ENCODE measurements around the gene P2RY6.

P2RY6 gene

DNA sequence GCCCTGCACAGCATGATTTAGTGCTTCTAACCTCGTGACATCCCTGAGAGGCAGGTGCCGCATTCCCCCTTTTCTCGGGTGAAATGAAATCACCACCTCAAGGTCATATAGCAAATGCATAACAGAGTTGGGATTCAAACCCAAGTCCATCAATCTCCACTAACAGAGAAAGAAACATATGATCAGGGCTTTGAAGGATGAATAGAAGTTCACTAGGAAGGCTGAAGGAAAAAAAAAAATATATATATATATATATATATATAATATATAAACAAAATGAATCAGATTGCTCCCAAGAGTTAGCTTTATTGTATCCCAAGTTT, 23.8 kb downstream of the P2RY6 start:
- H3K9me3 ChIP-seq (ENCODE audit: control insufficient read depth, low read length): no peaks in the 10 kb centered on the region
- DNase-seq: no peak
- no peaks in the 10 kb centered on the region for H3K27me3 ChIP-seq (replicated peaks; ENCODE audit: control insufficient read depth, insufficient read depth, low read length, poor library complexity, severe bottlenecking)
- no peak overlapping the region for H3K27ac ChIP-seq (ENCODE audit: insufficient read depth, low read length, poor library complexity, severe bottlenecking)
- no peaks in the 10 kb centered on the region for H3K4me1 ChIP-seq (ENCODE audit: control insufficient read depth, insufficient read depth, low read length, poor library complexity, severe bottlenecking)
- no peak overlapping the region for H3K4me3 ChIP-seq (ENCODE audit: insufficient read depth, low read depth, low read length, poor library complexity, severe bottlenecking)
- H3K36me3 ChIP-seq (ENCODE audit: control insufficient read depth, insufficient read depth, low read length): no peaks in the 10 kb centered on the region

DNA sequence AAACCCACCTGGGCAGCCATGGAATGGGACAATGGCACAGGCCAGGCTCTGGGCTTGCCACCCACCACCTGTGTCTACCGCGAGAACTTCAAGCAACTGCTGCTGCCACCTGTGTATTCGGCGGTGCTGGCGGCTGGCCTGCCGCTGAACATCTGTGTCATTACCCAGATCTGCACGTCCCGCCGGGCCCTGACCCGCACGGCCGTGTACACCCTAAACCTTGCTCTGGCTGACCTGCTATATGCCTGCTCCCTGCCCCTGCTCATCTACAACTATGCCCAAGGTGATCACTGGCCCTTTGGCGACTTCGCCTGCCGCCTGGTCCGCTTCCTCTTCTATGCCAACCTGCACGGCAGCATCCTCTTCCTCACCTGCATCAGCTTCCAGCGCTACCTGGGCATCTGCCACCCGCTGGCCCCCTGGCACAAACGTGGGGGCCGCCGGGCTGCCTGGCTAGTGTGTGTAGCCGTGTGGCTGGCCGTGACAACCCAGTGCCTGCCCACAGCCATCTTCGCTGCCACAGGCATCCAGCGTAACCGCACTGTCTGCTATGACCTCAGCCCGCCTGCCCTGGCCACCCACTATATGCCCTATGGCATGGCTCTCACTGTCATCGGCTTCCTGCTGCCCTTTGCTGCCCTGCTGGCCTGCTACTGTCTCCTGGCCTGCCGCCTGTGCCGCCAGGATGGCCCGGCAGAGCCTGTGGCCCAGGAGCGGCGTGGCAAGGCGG, 24.5 kb downstream of the P2RY6 start:
- no peak overlapping the region for H3K27ac ChIP-seq (ENCODE audit: insufficient read depth, low read length, poor library complexity, severe bottlenecking)
- H3K4me1 ChIP-seq (ENCODE audit: control insufficient read depth, insufficient read depth, low read length, poor library complexity, severe bottlenecking): no peaks in the 10 kb centered on the region
- H3K4me3 ChIP-seq (ENCODE audit: insufficient read depth, low read depth, low read length, poor library complexity, severe bottlenecking): no peak overlapping the region
- no peaks in the 10 kb centered on the region for H3K27me3 ChIP-seq (replicated peaks; ENCODE audit: control insufficient read depth, insufficient read depth, low read length, poor library complexity, severe bottlenecking)
- H3K9me3 ChIP-seq (ENCODE audit: control insufficient read depth, low read length): no peaks in the 10 kb centered on the region
- DNase-seq: no peak
- H3K36me3 ChIP-seq (ENCODE audit: control insufficient read depth, insufficient read depth, low read length): no peaks in the 10 kb centered on the region

DNA sequence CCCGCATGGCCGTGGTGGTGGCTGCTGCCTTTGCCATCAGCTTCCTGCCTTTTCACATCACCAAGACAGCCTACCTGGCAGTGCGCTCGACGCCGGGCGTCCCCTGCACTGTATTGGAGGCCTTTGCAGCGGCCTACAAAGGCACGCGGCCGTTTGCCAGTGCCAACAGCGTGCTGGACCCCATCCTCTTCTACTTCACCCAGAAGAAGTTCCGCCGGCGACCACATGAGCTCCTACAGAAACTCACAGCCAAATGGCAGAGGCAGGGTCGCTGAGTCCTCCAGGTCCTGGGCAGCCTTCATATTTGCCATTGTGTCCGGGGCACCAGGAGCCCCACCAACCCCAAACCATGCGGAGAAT, 25.1 kb downstream of the P2RY6 start:
- H3K9me3 ChIP-seq (ENCODE audit: control insufficient read depth, low read length): no peaks in the 10 kb centered on the region
- DNase-seq: no peak

DNA sequence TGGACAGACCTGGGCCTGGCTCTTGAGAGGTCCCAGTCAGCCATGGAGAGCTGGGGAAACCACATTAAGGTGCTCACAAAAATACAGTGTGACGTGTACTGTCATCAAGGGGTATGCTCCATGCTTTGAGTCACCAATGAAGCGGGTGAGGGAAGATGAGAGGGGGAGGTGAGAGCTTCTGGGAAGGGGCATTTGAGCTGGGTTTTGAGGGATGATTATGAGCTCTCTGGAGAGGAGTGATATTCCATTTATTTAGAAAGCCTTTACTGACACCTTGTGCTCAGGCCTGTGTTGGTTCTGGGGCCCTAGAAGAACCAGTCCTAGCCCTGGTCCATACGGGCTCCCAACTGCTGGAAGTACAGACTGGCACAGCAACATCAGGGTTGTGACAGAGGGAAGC, 25.6 kb downstream of the P2RY6 start:
- Histone ChIP-seq H3K27me3 (replicated peaks; ENCODE audit: control insufficient read depth, insufficient read depth, low read length, poor library complexity, severe bottlenecking) (no peaks in the 10 kb centered on the region), H3K4me3 (ENCODE audit: insufficient read depth, low read depth, low read length, poor library complexity, severe bottlenecking) (no peak overlapping the region), H3K4me1 (ENCODE audit: control insufficient read depth, insufficient read depth, low read length, poor library complexity, severe bottlenecking) (no peaks in the 10 kb centered on the region), H3K9me3 (ENCODE audit: control insufficient read depth, low read length) (no peaks in the 10 kb centered on the region), H3K36me3 (ENCODE audit: control insufficient read depth, insufficient read depth, low read length) (no peaks in the 10 kb centered on the region), H3K27ac (ENCODE audit: insufficient read depth, low read length, poor library complexity, severe bottlenecking) (no peak overlapping the region)
- DNase-seq: no peak

More for the DNA sequence above, 25.1 kb downstream of the P2RY6 start:
- no peaks in the 10 kb centered on the region for H3K36me3 ChIP-seq (ENCODE audit: control insufficient read depth, insufficient read depth, low read length)
- H3K27ac ChIP-seq (ENCODE audit: insufficient read depth, low read length, poor library complexity, severe bottlenecking): no peak overlapping the region
- no peak overlapping the region for H3K4me3 ChIP-seq (ENCODE audit: insufficient read depth, low read depth, low read length, poor library complexity, severe bottlenecking)
- no peaks in the 10 kb centered on the region for H3K4me1 ChIP-seq (ENCODE audit: control insufficient read depth, insufficient read depth, low read length, poor library complexity, severe bottlenecking)
- H3K27me3 ChIP-seq (replicated peaks; ENCODE audit: control insufficient read depth, insufficient read depth, low read length, poor library complexity, severe bottlenecking): no peaks in the 10 kb centered on the region

DNA sequence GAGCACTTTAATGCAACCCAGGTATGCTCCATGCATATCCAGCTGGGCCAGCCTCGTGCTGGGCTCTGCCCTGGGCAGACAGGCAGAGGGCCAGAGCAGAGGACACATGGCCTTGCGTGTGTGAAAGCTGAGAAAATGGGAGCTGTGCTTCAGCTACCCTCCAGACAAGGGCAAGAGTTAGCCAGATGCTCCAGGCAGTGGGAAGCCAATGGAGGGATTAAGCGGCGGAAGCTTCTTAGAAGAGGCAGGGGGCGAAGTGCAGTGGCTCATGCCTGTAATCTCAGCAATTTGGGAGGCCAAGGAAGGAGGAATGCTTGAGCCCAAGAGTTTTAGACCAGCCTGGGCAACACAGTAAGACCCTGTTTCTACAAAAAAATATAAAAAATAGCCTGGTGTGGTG, 26.1 kb downstream of the P2RY6 start:
- H3K9me3 ChIP-seq (ENCODE audit: control insufficient read depth, low read length): no peaks in the 10 kb centered on the region
- H3K4me1 ChIP-seq (ENCODE audit: control insufficient read depth, insufficient read depth, low read length, poor library complexity, severe bottlenecking): no peaks in the 10 kb centered on the region
- H3K36me3 ChIP-seq (ENCODE audit: control insufficient read depth, insufficient read depth, low read length): no peaks in the 10 kb centered on the region
- no peaks in the 10 kb centered on the region for H3K27me3 ChIP-seq (replicated peaks; ENCODE audit: control insufficient read depth, insufficient read depth, low read length, poor library complexity, severe bottlenecking)
- DNase-seq: no peak
- no peak overlapping the region for H3K27ac ChIP-seq (ENCODE audit: insufficient read depth, low read length, poor library complexity, severe bottlenecking)
- H3K4me3 ChIP-seq (ENCODE audit: insufficient read depth, low read depth, low read length, poor library complexity, severe bottlenecking): no peak overlapping the region

DNA sequence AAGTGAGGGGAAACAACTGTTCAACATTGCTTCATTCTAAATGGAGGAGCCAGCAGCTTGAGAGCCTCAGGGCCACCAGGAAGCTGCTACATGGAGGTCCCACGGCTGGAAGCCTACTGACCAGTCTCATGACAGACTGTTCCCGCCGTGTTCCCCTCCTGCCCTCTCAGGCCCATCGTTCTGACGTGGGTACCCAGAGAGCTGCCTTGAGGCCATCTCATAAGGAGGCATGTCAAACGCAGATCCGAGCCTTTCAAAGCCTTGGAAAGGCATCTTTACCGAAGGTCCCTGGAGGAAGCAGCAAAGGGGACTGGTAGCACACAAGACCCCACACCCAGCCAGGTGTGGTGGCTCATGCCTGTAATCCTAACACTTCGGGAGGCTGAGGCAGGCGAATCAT, 27.6 kb downstream of the P2RY6 start:
- Histone ChIP-seq H3K27ac (ENCODE audit: insufficient read depth, low read length, poor library complexity, severe bottlenecking) (no peak overlapping the region), H3K4me3 (ENCODE audit: insufficient read depth, low read depth, low read length, poor library complexity, severe bottlenecking) (no peak overlapping the region), H3K9me3 (ENCODE audit: control insufficient read depth, low read length) (no peaks in the 10 kb centered on the region)

DNA sequence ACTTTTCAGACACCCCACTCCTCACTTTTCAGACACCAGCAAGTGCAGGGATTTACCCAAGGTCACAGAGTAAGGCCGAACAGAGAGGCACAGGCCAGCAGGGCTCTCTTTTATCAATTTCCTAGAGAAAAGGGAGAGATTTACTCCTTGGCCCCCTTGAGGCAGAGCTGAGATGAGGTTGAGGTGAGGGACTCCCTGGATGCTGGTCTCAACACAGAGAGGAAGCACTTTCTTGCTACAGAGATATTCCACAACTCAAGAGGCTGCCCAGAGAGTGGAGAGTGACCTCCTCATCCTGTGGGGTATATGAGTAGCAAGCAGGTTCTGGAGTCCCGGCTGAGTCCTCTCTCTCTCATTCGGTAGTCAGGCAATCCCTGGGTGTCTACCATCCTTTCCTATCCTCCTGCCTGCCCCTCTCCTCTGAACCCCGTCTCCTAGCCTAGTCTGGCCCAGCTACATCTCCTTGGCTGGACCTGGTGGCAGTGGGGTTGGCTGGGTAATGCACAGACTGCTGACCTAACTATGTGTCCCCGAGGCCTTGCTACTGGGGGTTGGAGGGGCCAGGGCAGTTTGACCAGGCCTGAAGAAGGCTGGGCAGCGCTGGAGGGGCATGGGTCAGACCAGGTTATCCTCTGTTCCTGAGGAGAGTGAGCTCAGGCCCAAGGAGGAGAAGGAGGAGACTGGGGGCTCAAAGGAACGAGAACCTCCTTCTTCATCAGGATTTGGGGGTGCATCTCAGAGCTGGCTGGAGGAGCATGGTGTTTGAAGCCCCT, 34.1 kb downstream of the P2RY6 start:
- H3K4me3 ChIP-seq (ENCODE audit: insufficient read depth, low read depth, low read length, poor library complexity, severe bottlenecking): no peak overlapping the region
- no peak overlapping the region for H3K27ac ChIP-seq (ENCODE audit: insufficient read depth, low read length, poor library complexity, severe bottlenecking)

More for the DNA sequence above, 27.6 kb downstream of the P2RY6 start:
- Histone ChIP-seq H3K27me3 (replicated peaks; ENCODE audit: control insufficient read depth, insufficient read depth, low read length, poor library complexity, severe bottlenecking) (no peaks in the 10 kb centered on the region), H3K36me3 (ENCODE audit: control insufficient read depth, insufficient read depth, low read length) (no peaks in the 10 kb centered on the region), H3K4me1 (ENCODE audit: control insufficient read depth, insufficient read depth, low read length, poor library complexity, severe bottlenecking) (no peaks in the 10 kb centered on the region)
- no peak for DNase-seq

DNA sequence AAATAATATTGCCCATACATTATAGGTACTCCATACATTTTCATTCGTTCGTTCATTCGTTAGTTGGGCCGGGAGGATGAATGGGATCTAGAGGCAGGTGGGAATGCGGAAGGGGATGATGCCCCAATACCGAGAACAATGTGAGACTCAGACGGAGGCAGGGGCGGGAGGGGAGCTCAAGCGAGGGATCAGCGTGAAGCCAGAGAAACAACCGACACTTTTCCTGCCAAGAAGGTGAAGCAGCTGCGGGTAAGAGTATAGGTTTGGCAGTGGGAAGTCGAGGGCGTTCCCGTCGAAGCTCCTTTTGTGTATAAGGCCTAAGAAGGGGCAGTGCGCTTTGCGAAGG, 34.8 kb downstream of the P2RY6 start:
- H3K27ac ChIP-seq (ENCODE audit: insufficient read depth, low read length, poor library complexity, severe bottlenecking): no peak overlapping the region
- peaks cover 19% of the 10 kb centered on the region for H3K27me3 ChIP-seq (replicated peaks; ENCODE audit: control insufficient read depth, insufficient read depth, low read length, poor library complexity, severe bottlenecking)
- DNase-seq: no peak
- peak overlapping the region; percentile 73 for H3K4me3 ChIP-seq (ENCODE audit: insufficient read depth, low read depth, low read length, poor library complexity, severe bottlenecking)
- peaks cover 15% of the 10 kb centered on the region for H3K4me1 ChIP-seq (ENCODE audit: control insufficient read depth, insufficient read depth, low read length, poor library complexity, severe bottlenecking)
- no peaks in the 10 kb centered on the region for H3K36me3 ChIP-seq (ENCODE audit: control insufficient read depth, insufficient read depth, low read length)
- H3K9me3 ChIP-seq (ENCODE audit: control insufficient read depth, low read length): no peaks in the 10 kb centered on the region

More for the DNA sequence above, 34.1 kb downstream of the P2RY6 start:
- no peaks in the 10 kb centered on the region for H3K9me3 ChIP-seq (ENCODE audit: control insufficient read depth, low read length)
- peaks cover 15% of the 10 kb centered on the region for H3K4me1 ChIP-seq (ENCODE audit: control insufficient read depth, insufficient read depth, low read length, poor library complexity, severe bottlenecking)
- no peaks in the 10 kb centered on the region for H3K36me3 ChIP-seq (ENCODE audit: control insufficient read depth, insufficient read depth, low read length)
- peaks cover 19% of the 10 kb centered on the region for H3K27me3 ChIP-seq (replicated peaks; ENCODE audit: control insufficient read depth, insufficient read depth, low read length, poor library complexity, severe bottlenecking)
- DNase-seq: no peak

DNA sequence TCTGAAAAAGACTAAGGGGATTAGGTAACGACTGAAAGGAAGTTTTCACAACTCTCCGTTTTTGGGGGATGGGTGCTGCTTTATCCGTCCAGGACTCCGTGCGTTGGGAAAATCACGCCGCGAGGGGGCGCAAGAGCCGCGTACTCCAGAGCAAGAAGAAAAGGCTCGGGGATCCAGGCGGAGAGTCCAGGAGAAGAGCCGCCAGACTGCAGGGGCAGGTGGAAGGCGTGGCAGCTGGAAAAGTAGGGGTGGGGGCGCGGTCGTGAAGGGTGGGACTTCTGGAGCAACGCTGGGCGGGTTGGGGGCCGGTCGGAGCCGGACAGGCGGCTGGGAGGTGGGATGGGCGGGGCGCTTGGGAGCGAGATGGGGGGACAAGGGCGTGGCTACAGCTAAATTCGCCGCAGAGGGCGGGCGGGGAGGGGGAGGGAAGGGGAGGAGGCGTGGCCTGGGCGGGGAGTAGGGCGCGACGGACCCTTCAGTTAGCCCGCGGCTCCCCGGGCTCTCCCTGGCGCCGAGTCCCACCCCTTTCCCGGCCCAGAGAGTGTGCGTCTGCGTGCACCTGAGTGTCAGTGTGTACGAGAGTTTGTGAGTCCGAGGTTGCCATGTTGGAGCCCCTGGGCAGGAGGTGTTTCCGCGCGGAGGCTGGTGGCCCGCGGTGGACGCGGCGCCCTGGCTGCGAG, 35.3 kb downstream of the P2RY6 start:
- H3K4me1 ChIP-seq (ENCODE audit: control insufficient read depth, insufficient read depth, low read length, poor library complexity, severe bottlenecking): peaks cover 15% of the 10 kb centered on the region
- peak overlapping the region; percentile 73 for H3K4me3 ChIP-seq (ENCODE audit: insufficient read depth, low read depth, low read length, poor library complexity, severe bottlenecking)
- no peaks in the 10 kb centered on the region for H3K36me3 ChIP-seq (ENCODE audit: control insufficient read depth, insufficient read depth, low read length)
- DNase-seq: peak; percentile 69 to 79 (median 70)
- no peaks in the 10 kb centered on the region for H3K9me3 ChIP-seq (ENCODE audit: control insufficient read depth, low read length)
- peaks cover 19% of the 10 kb centered on the region for H3K27me3 ChIP-seq (replicated peaks; ENCODE audit: control insufficient read depth, insufficient read depth, low read length, poor library complexity, severe bottlenecking)
- H3K27ac ChIP-seq (ENCODE audit: insufficient read depth, low read length, poor library complexity, severe bottlenecking): no peak overlapping the region
